HEK293T (cell line): Measurements from ENCODE around the gene PPP1R13B.

Source experiments
- ARNT ChIP-seq: fragments of 450-650 bp; IDR thresholded peaks from 2 replicates; pipeline ENCODE4 v1.6.1; 2017; ENCODE audit warnings: mild to moderate bottlenecking
- BHLHE40 ChIP-seq: fragments of 450-650 bp; IDR thresholded peaks from 2 replicates; pipeline ENCODE4 v1.6.1; 2016; ENCODE audit warnings: mild to moderate bottlenecking, moderate library complexity, borderline replicate concordance
- FOXA1 ChIP-seq: fragments of 450-650 bp; IDR thresholded peaks from 2 replicates; pipeline ENCODE4 v1.6.1; 2016; ENCODE audit warnings: mild to moderate bottlenecking
- FOXK2 ChIP-seq: fragments of 450-650 bp; IDR thresholded peaks from 2 replicates; pipeline ENCODE4 v1.6.1; 2016; ENCODE audit warnings: mild to moderate bottlenecking
- FOXM1 ChIP-seq: fragments of 450-650 bp; IDR thresholded peaks from 2 replicates; pipeline ENCODE4 v1.6.1; 2017; ENCODE audit warnings: mild to moderate bottlenecking, borderline replicate concordance
- HDGF ChIP-seq: fragments of 450-650 bp; IDR thresholded peaks from 2 replicates; pipeline ENCODE4 v1.6.1; 2017; ENCODE audit warnings: antibody characterized with exemption, borderline replicate concordance
- L3MBTL2 ChIP-seq: fragments of 450-650 bp; conservative IDR thresholded peaks from 2 replicates; pipeline ENCODE4 v1.6.1; 2016; ENCODE audit warnings: mild to moderate bottlenecking
- NFRKB ChIP-seq: fragments of 450-650 bp; IDR thresholded peaks from 2 replicates; pipeline ENCODE4 v1.6.1; 2016; ENCODE audit warnings: mild to moderate bottlenecking, moderate library complexity
- SP1 ChIP-seq: fragments of 450-650 bp; IDR thresholded peaks from 2 replicates; pipeline ENCODE4 v1.6.1; 2017
- SUZ12 ChIP-seq: fragments of 450-650 bp; IDR thresholded peaks from 2 replicates; pipeline ENCODE4 v1.6.1; 2016; ENCODE audit warnings: mild to moderate bottlenecking
- TARDBP ChIP-seq: fragments of 450-650 bp; IDR thresholded peaks from 2 replicates; pipeline ENCODE4 v1.6.1; 2016
- ZNF384 ChIP-seq: fragments of 450-650 bp; IDR thresholded peaks from 2 replicates; pipeline ENCODE4 v1.6.1; 2016

GRCh38 chr14:103746701-103747100, 100.7 kb downstream of the PPP1R13B start:
- TF ChIP-seq FOXK2 (no peak), FOXA1 (no peak), FOXM1 (no peak), BHLHE40 (no peak), ARNT (no peak), NFRKB (no peak), ZNF384 (no peak), SP1 (no peak), TARDBP (no peak), L3MBTL2 (no peak), SUZ12 (no peak), HDGF (no peak)
